Fibroblast of lung (primary cell): ENCODE data around the gene STAC2. TPM values are rescaled to one million over a fixed set of nuclear protein-coding genes. Genes with fewer than 3 reads are reported as not detected.

Experiments
- DNase-seq, 2 donors: peaks; one replicate each; pipeline versions ENCODE4 v3.0.0 to v3.0.0-alpha.2; 2010; ENCODE audit warnings: low read depth in 2 of 2
- H2AFZ ChIP-seq: 2 replicates; pipeline ENCODE4 v1.5.1; 2012; ENCODE audit warnings: low read length, control low read depth, inconsistent platforms
- H3K27ac ChIP-seq: 2 replicates; pipeline ENCODE4 v1.5.1; 2011; ENCODE audit warnings: low read length, control low read depth; ENCODE audit not compliant: insufficient read depth
- H3K27me3 ChIP-seq: 2 replicates; pipeline ENCODE4 v1.5.1; 2011; ENCODE audit warnings: mild to moderate bottlenecking, low read length; ENCODE audit not compliant: control insufficient read depth, insufficient read depth
- H3K36me3 ChIP-seq: 2 replicates; pipeline ENCODE4 v1.5.1; 2011; ENCODE audit warnings: low read length; ENCODE audit not compliant: control insufficient read depth, insufficient read depth
- H3K4me1 ChIP-seq: 2 replicates; pipeline ENCODE4 v1.5.1; 2011; ENCODE audit warnings: low read length; ENCODE audit not compliant: control insufficient read depth, insufficient read depth; ENCODE audit errors: extremely low read depth
- H3K4me2 ChIP-seq: 2 replicates; pipeline ENCODE4 v1.5.1; 2011; ENCODE audit warnings: low read length, control low read depth; ENCODE audit not compliant: insufficient read depth; ENCODE audit errors: extremely low read depth
- H3K4me3 ChIP-seq, 4 experiments: fragments of 200-600 bp in 1 of 4; sonication (generic) in 1 of 4; replicated peaks in 1 of 4; 2 replicates each; pipeline ENCODE4 v1.5.1; 2011 to 2016; ENCODE audit warnings: low read length in 4 of 4, low read depth in 3 of 4, mild to moderate bottlenecking in 3 of 4, control low read depth in 2 of 4, inconsistent platforms in 1 of 4, mixed read lengths in 1 of 4; ENCODE audit not compliant: insufficient read depth in 1 of 4; ENCODE audit errors: control extremely low read depth in 1 of 4
- H3K79me2 ChIP-seq: 2 replicates; pipeline ENCODE4 v1.5.1; 2012; ENCODE audit warnings: mild to moderate bottlenecking, low read length, inconsistent platforms; ENCODE audit not compliant: control insufficient read depth, insufficient read depth
- H3K9ac ChIP-seq: 2 replicates; pipeline ENCODE4 v1.5.1; 2011; ENCODE audit warnings: mild to moderate bottlenecking, low read length, control low read depth; ENCODE audit not compliant: insufficient read depth
- H3K9me3 ChIP-seq: 2 replicates; pipeline ENCODE4 v1.5.1; 2012; ENCODE audit warnings: low read depth, low read length; ENCODE audit not compliant: control insufficient read depth, insufficient read depth
- H4K20me1 ChIP-seq: 2 replicates; pipeline ENCODE4 v1.5.1; 2011; ENCODE audit warnings: low read length; ENCODE audit not compliant: control insufficient read depth, insufficient read depth; ENCODE audit errors: extremely low read depth
- CTCF ChIP-seq, 2 donors: IDR thresholded peaks in 1 of 2; conservative IDR thresholded peaks in 1 of 2; 1 replicate in 1 of 2; 2 replicates in 1 of 2; pipeline ENCODE4 v1.5.1; 2011 to 2012; ENCODE audit warnings: low read length in 2 of 2, control low read depth in 1 of 2, inconsistent platforms in 1 of 2, low read depth in 1 of 2, mild to moderate bottlenecking in 1 of 2
- EZH2 ChIP-seq: IDR thresholded peaks from 2 replicates; pipeline ENCODE4 v1.5.1; 2012; ENCODE audit warnings: low read length, control low read depth, mild to moderate bottlenecking; ENCODE audit errors: missing control alignments
- polyA plus RNA-seq, 2 donors: library from polyadenylated mRNA; depleted of rRNA in 1 of 2; stranded (reverse) in 1 of 2; unstranded in 1 of 2; fragments of >200 nt; gene quantifications; 2 replicates each; pipeline ENCODE4 v1.2.1, GENCODE V29; 2011 to 2012; ENCODE audit warnings: missing spikeins in 1 of 2
- total RNA-seq: library from RNA; depleted of rRNA; stranded (reverse); fragments of >200 nt; gene quantifications from 2 replicates; pipeline ENCODE4 v1.2.1, GENCODE V29; 2014

The STAC2 gene
- total and polyA plus RNA-seq, 2 donors (not counting 1 experiment from before 2014, with no cell fraction given) = 0.01 TPM; not detected in 1

GRCh38 chr17:39196241-39196807 is 29.4 kb downstream of the STAC2 start:
- Histone ChIP-seq H3K79me2 (peaks cover 26% of the 10 kb centered on the region), H3K9me3 (no peaks in the 10 kb centered on the region), H3K9ac (no peak overlapping the region), H3K27me3 (no peaks in the 10 kb centered on the region), H3K27ac (no peak overlapping the region), H3K4me2 (peak overlapping the region; percentile 79), H3K4me3 (peak overlapping the region; percentile 61 to 84 (median 68)), H3K36me3 (peaks cover 15% of the 10 kb centered on the region), H4K20me1 (no peaks in the 10 kb centered on the region), H3K4me1 (peaks cover 14% of the 10 kb centered on the region), H2AFZ (no peak overlapping the region)
- no peak for DNase-seq
- TF ChIP-seq CTCF (conservative IDR thresholded peaks at IDR 0.05 in 1 of 2, IDR thresholded peaks at IDR 0.05 in 1 of 2; ENCODE audit: low read depth in 1 of 2, low read length in 2 of 2) (no peak), EZH2 (no peak)

GRCh38 chr17:39195568-39196160 is 30.1 kb downstream of the STAC2 start:
- peak in 1 of 2 donors; percentile 59 for DNase-seq
- peak overlapping the region in 2 of 4 experiments; percentile 61 to 84 for H3K4me3 ChIP-seq

More at GRCh38 chr17:39195568-39196160, 30.1 kb downstream of the STAC2 start:
- H3K79me2 ChIP-seq = peaks cover 19% of the 10 kb centered on the region
- no peak overlapping the region for H2AFZ ChIP-seq
- H3K9me3 ChIP-seq = no peaks in the 10 kb centered on the region
- no peak overlapping the region for H3K27ac ChIP-seq
- TF ChIP-seq EZH2 (no peak), CTCF (conservative IDR thresholded peaks at IDR 0.05 in 1 of 2, IDR thresholded peaks at IDR 0.05 in 1 of 2; ENCODE audit: low read depth in 1 of 2, low read length in 2 of 2) (no peak)
- H3K9ac ChIP-seq = no peak overlapping the region
- peaks cover 10% of the 10 kb centered on the region for H3K4me1 ChIP-seq
- H3K36me3 ChIP-seq = peaks cover 15% of the 10 kb centered on the region
- no peaks in the 10 kb centered on the region for H4K20me1 ChIP-seq
- H3K4me2 ChIP-seq = peak overlapping the region; percentile 79
- H3K27me3 ChIP-seq = no peaks in the 10 kb centered on the region
